CD4-positive, alpha-beta T cell treated with Interleukin-6 for 4 hours (primary cell): ENCODE measurements around the gene FBXO27.

Experiments used
- DNase-seq: peaks from one replicate; pipeline ENCODE4 v3.0.0-alpha.2; 2020; ENCODE audit warnings: mixed read lengths

Gene FBXO27

GRCh38 chr19:38985262-38985661 lies 47.1 kb downstream of the FBXO27 start:
- DNase-seq, result no peak

- DNase-seq, result no peak
Observed at GRCh38 chr19:38980583-38981374, 51.6 kb downstream of the FBXO27 start.

DNA sequence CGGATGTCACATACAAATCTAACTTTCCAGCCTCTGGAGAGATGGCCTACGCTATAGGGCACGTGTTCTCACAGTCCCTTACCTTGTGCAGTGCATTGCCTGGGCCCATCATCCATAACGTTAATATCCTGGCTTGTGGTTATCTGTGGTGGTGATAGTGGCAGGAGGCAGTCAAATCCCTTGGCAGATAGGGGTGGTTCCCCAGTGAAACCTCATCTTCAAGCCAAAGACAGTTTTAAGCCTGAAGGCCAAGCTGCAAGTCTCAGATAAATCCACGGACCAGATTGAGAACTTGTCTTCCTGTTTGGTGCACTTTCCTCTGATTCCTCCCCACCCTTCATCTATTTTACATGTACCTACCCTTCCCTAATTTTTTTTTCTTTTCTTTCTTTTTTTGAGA lies 52.5 kb downstream of the FBXO27 start:
- DNase-seq, result no peak

- no peak for DNase-seq
Observed at GRCh38 chr19:38978326-38978689, 54.0 kb downstream of the FBXO27 start.

- no peak for DNase-seq
Observed at GRCh38 chr19:38977445-38978325, 54.7 kb downstream of the FBXO27 start.

DNA sequence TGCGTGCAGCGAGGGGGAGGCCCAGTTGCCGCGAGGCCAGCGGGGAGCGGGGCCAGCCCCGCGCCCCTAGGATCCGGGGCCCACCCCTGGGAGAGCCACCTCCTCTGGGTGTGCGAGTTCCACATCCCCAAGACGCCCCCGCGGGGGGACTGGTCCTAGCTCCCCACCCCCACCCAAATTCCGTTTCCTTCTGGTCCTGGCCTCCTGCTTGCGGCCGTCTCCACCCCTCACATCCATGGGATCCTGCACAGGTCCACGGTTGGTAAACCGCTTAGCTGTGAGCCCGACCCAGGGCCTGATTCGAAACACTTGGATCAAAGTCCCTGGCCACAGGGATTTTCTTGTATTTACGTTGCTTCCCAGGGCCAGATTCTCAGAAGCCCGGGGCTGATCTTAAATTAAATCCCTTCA lies 56.5 kb downstream of the FBXO27 start:
- DNase-seq, result no peak

GRCh38 chr19:38975214-38975860 lies 57.0 kb downstream of the FBXO27 start, which contains the start of gene FBXO17:
FBXO17 (minus strand) TSS chr19:38975742; CDS start chr19:38950319, 25,423 bp downstream.
- no peak for DNase-seq

DNA sequence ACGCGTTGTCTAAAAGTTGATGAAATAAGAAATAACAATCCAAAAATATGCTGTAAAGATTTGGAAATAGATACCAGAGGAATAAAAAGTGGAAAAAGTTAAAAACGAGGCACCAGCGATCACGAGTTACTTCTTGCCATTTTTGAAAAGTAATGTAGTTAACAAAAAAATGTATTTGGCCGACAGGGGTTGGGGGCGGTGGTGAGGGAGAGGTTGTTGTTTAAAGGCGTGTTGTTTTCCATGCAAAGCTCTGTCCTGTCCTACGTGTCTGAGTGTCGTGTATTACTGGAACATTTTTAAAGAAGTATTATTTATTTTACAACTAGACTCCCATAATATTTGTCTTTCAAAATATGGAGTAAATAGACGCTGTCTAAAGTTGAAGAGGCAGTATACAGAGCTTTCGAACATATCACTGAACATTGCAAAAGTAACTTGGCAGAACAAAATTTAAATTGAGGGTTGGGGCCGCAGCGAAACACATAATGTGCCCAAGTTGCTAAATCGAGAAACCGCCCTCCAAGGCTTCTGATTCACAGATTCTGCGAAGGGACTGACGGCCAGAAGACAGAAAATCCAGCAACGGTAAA lies 57.6 kb downstream of the FBXO27 start:
- DNase-seq, result no peak
